ENCODE results near the gene PIEZO2.
"Not testable (repeated sequence)": the region's sequence is repeated elsewhere in the genome, so short reads cannot be mapped to it uniquely, and the experiment has no call there.

The PIEZO2 gene

DNA sequence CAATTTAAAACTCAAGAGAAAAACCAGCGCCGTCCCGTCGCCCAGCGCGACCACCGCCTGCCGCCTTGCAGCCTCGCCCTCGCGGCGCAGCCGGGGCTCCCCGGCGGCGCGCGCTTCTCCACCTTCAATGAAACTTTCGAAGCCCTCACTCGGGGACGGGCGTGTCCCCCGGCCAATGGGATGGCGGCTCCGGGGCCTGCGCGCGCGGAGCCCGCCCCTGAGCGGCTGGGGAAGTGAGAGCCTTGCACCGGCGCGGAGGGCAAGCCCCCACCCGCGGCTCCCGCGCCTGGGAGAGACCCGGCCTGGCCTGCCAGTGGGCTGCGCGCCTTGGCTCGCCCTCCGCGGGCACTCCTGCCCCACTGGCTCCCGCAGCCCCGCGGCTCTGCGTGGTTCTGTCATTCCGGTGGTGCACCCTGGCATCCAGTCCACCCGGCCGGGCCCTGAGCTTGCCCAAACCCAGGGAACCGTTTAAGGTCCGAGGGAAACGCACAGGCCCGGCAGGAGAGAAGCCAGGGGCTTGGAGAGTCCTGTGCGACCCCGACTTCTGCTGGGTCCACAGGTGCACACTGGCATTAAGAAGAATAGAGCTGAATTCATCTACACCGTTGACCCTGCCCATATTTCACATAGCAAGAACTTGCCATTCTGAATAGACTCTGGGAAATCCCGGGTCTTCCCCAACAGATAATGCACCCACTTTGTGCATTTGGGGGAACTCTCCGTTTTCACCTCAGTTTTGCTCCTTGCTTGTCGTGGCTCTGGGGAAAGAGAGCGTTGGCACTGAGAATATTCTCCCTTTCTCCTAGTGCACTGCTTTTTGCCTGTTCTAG, at the start of gene PIEZO2:
PIEZO2 (minus strand) TSS at position 129 of the 830 bp plus-strand sequence. CDS start 981 bp downstream, outside the sequence.
- Histone ChIP-seq H3K27ac (ENCODE audit: low read depth, low read length) (no peak within 1 kb of the TSS), H3K4me3 (ENCODE audit: insufficient read depth, low read length, poor library complexity, severe bottlenecking) (no peak within 1 kb of the TSS), H3K36me3 (ENCODE audit: low read length) (no peaks in the 10 kb centered on the region), H3K79me2 (ENCODE audit: insufficient read depth, low read length) (no peaks in the 10 kb centered on the region), H4K20me1 (ENCODE audit: low read depth, low read length) (no peaks in the 10 kb centered on the region), H3K4me2 (ENCODE audit: low read depth, low read length, poor library complexity, severe bottlenecking) (no peak within 1 kb of the TSS), H3K27me3 (ENCODE audit: low read length) (no peaks in the 10 kb centered on the region), H3K9ac (ENCODE audit: low read length) (no peak within 1 kb of the TSS), H3F3A (ENCODE audit: insufficient read depth) (no peaks in the 10 kb centered on the region), H3K9me3 (ENCODE audit: insufficient read depth, low read length) (no peaks in the 10 kb centered on the region), H3K9me2 (replicated peaks; ENCODE audit: insufficient read depth, low read length) (no peaks in the 10 kb centered on the region), H2AFZ (ENCODE audit: low read depth, low read length, severe bottlenecking) (no peak within 1 kb of the TSS)
- no peak for TF ChIP-seq EZH2phosphoT487 (conservative IDR thresholded peaks at IDR 0.05; ENCODE audit: low read length)
- TF ChIP-seq, protein P1, sequence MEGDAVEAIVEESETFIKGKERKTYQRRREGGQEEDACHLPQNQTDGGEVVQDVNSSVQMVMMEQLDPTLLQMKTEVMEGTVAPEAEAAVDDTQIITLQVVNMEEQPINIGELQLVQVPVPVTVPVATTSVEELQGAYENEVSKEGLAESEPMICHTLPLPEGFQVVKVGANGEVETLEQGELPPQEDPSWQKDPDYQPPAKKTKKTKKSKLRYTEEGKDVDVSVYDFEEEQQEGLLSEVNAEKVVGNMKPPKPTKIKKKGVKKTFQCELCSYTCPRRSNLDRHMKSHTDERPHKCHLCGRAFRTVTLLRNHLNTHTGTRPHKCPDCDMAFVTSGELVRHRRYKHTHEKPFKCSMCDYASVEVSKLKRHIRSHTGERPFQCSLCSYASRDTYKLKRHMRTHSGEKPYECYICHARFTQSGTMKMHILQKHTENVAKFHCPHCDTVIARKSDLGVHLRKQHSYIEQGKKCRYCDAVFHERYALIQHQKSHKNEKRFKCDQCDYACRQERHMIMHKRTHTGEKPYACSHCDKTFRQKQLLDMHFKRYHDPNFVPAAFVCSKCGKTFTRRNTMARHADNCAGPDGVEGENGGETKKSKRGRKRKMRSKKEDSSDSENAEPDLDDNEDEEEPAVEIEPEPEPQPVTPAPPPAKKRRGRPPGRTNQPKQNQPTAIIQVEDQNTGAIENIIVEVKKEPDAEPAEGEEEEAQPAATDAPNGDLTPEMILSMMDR (IDR thresholded peaks at IDR 0.05; ENCODE audit: insufficient read depth, low read length, poor library complexity, severe bottlenecking) = no peak

DNA sequence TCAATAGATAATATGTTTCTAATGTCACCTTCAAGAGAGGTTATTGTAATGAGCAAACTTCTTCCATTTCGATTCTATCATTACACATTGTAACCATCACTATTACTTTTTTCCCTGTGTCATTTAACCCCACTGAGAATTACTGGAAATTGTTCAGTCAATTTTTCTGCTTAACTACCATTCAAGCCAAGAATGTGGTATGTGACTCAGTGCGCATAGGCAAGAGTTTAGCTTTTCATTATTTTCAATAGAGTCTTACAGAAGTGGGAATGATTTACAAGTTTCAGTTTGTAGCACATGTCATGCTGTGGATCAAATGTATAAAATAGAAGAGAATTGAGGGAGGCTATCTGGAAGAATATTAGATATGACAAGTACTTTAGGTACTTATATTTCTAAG, 34.3 kb upstream of the PIEZO2 start:
- no peak overlapping the region for H3K9ac ChIP-seq (ENCODE audit: low read length)
- no peaks in the 10 kb centered on the region for H3K36me3 ChIP-seq (ENCODE audit: low read length)
- no peaks in the 10 kb centered on the region for H3K27me3 ChIP-seq (ENCODE audit: low read length)
- TF ChIP-seq, protein P1 (IDR thresholded peaks at IDR 0.05; ENCODE audit: insufficient read depth, low read length, poor library complexity, severe bottlenecking) = no peak
- TF ChIP-seq EZH2phosphoT487 (conservative IDR thresholded peaks at IDR 0.05; ENCODE audit: low read length) = no peak
- H4K20me1 ChIP-seq (ENCODE audit: low read depth, low read length) = no peaks in the 10 kb centered on the region
- no peaks in the 10 kb centered on the region for H3K9me2 ChIP-seq (replicated peaks; ENCODE audit: insufficient read depth, low read length)
- no peak overlapping the region for H3K4me3 ChIP-seq (ENCODE audit: insufficient read depth, low read length, poor library complexity, severe bottlenecking)
- no peak overlapping the region for H2AFZ ChIP-seq (ENCODE audit: low read depth, low read length, severe bottlenecking)
- H3K9me3 ChIP-seq (ENCODE audit: insufficient read depth, low read length) = no peaks in the 10 kb centered on the region
- H3K4me2 ChIP-seq (ENCODE audit: low read depth, low read length, poor library complexity, severe bottlenecking) = no peak overlapping the region
- no peak overlapping the region for H3K27ac ChIP-seq (ENCODE audit: low read depth, low read length)
- no peaks in the 10 kb centered on the region for H3F3A ChIP-seq (ENCODE audit: insufficient read depth)
- H3K79me2 ChIP-seq (ENCODE audit: insufficient read depth, low read length) = no peaks in the 10 kb centered on the region

DNA sequence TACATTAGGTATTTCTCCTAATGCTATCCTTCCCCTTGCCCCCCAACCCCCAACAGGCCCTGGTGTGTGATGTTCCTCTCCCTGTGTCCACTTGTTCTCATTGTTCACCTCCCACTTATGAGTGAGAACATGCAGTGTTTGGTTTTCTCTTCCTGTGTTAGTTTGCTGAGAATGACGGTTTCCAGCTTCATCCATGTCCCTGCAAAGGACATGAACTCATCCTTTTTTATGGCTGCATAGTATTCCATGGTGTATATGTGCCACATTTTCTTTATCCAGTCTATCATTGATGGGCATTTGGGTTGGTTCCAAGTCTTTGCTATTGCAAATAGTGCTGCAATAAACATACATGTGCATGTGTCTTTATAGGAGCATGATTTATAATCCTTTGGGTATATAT, 32.3 kb upstream of the PIEZO2 start:
- not testable (repeated sequence) for H3K9ac ChIP-seq (ENCODE audit: low read length); H3K9me3 ChIP-seq (ENCODE audit: insufficient read depth, low read length); H3K9me2 ChIP-seq (replicated peaks; ENCODE audit: insufficient read depth, low read length); H3K79me2 ChIP-seq (ENCODE audit: insufficient read depth, low read length); H4K20me1 ChIP-seq (ENCODE audit: low read depth, low read length); H3K4me2 ChIP-seq (ENCODE audit: low read depth, low read length, poor library complexity, severe bottlenecking); H3K27ac ChIP-seq (ENCODE audit: low read depth, low read length); H2AFZ ChIP-seq (ENCODE audit: low read depth, low read length, severe bottlenecking); H3K4me3 ChIP-seq (ENCODE audit: insufficient read depth, low read length, poor library complexity, severe bottlenecking); H3F3A ChIP-seq (ENCODE audit: insufficient read depth); H3K27me3 ChIP-seq (ENCODE audit: low read length); H3K36me3 ChIP-seq (ENCODE audit: low read length)

DNA sequence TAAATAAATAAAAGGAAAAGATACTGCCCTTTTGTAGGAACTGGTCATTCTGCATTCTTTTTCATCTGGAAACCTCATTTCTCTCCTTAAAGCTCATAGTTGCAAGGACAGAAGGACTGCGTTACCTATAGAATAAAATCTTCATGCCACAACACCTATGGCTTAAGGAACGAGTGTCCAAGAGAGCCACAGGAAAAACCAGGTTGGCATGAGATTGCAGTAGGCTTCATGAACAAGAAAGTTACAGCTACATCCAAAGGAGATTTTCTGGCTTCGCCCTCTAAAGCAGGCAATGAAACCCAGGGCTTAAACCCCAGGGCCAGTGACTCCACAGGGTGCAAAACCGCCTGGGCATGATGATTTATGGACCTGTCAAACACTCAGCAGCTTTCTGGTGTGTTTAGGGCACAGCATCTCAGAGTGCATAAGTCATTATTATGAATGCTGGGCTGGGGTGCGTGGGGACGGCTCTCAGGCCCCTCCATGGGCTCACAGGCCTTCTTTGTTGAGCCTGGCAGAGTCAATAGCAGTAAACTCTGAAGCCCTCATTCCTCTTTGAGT, 30.7 kb upstream of the PIEZO2 start:
- no peaks in the 10 kb centered on the region for H3K27me3 ChIP-seq (ENCODE audit: low read length)
- H3K9ac ChIP-seq (ENCODE audit: low read length) = no peak overlapping the region
- H3K79me2 ChIP-seq (ENCODE audit: insufficient read depth, low read length) = no peaks in the 10 kb centered on the region
- H3K9me2 ChIP-seq (replicated peaks; ENCODE audit: insufficient read depth, low read length) = no peaks in the 10 kb centered on the region
- no peak overlapping the region for H2AFZ ChIP-seq (ENCODE audit: low read depth, low read length, severe bottlenecking)
- H4K20me1 ChIP-seq (ENCODE audit: low read depth, low read length) = no peaks in the 10 kb centered on the region
- no peak overlapping the region for H3K4me3 ChIP-seq (ENCODE audit: insufficient read depth, low read length, poor library complexity, severe bottlenecking)
- H3K9me3 ChIP-seq (ENCODE audit: insufficient read depth, low read length) = no peaks in the 10 kb centered on the region
- TF ChIP-seq EZH2phosphoT487 (conservative IDR thresholded peaks at IDR 0.05; ENCODE audit: low read length) = no peak
- TF ChIP-seq, protein P1 (IDR thresholded peaks at IDR 0.05; ENCODE audit: insufficient read depth, low read length, poor library complexity, severe bottlenecking) = no peak
- H3F3A ChIP-seq (ENCODE audit: insufficient read depth) = no peaks in the 10 kb centered on the region
- H3K36me3 ChIP-seq (ENCODE audit: low read length) = no peaks in the 10 kb centered on the region
- no peak overlapping the region for H3K27ac ChIP-seq (ENCODE audit: low read depth, low read length)
- no peak overlapping the region for H3K4me2 ChIP-seq (ENCODE audit: low read depth, low read length, poor library complexity, severe bottlenecking)

Measured in SU-DHL-6 (cell line).